Activated T-helper 1 cell treated with anti-CD3 and anti-CD28 coated beads, Interleukin-12 subunit alpha, Interleukin-12 subunit beta, Interleukin-2, Interleukin-4 antibody, amounts not matched to agents 30 ng/mL and 10 ng/mL and 1 ng/mL, durations not matched to agents 14 hours and 24 hours and 36 hours (primary cell): ENCODE results near the gene HMGA1. TPM values are rescaled to one million over a fixed set of nuclear protein-coding genes. Genes with fewer than 3 reads are reported as not detected.

Experiments
- DNase-seq: peaks from one replicate; pipeline ENCODE4 v3.0.0; 2021; ENCODE audit warnings: low spot score
- H3K27ac Mint-ChIP-seq: one replicate; pipeline ENCODE4 v1.8.0; 2021; ENCODE audit warnings: mild to moderate bottlenecking, mixed read lengths
- H3K27me3 Mint-ChIP-seq: one replicate; pipeline ENCODE4 v1.8.0; 2022; ENCODE audit warnings: mild to moderate bottlenecking, moderate library complexity, mixed read lengths; ENCODE audit not compliant: insufficient read depth
- H3K36me3 Mint-ChIP-seq: one replicate; pipeline ENCODE4 v1.8.0; 2021; ENCODE audit warnings: low read depth, mixed read lengths
- H3K4me1 Mint-ChIP-seq: one replicate; pipeline ENCODE4 v1.8.0; 2021; ENCODE audit warnings: low read depth, mixed read lengths
- H3K4me3 Mint-ChIP-seq: one replicate; pipeline ENCODE4 v1.8.0; 2021; ENCODE audit warnings: mild to moderate bottlenecking, moderate library complexity, mixed read lengths
- H3K9me3 Mint-ChIP-seq: one replicate; pipeline ENCODE4 v1.8.0; 2021; ENCODE audit warnings: mixed read lengths
- intact Hi-C: fragments of 100-400 bp; cut with micrococcal nuclease; formaldehyde crosslinking; loops from one replicate; pipeline ENCODE4 v1.15.1; 2024
- total RNA-seq: library from RNA; stranded (reverse); gene quantifications from 2 replicates; pipeline ENCODE4 v1.2.3, GENCODE V29; 2022

HMGA1 gene
- total RNA-seq, 1 donor from 2014 or later = 438 TPM

GRCh38 chr6:34205466-34205865 lies 31.2 kb upstream of the HMGA1 start:
- H3K27ac Mint-ChIP-seq = no peak overlapping the region
- no peaks in the 10 kb centered on the region for H3K36me3 Mint-ChIP-seq
- DNase-seq = no peak
- H3K9me3 Mint-ChIP-seq = no peaks in the 10 kb centered on the region
- H3K4me1 Mint-ChIP-seq = peaks cover 20% of the 10 kb centered on the region
- intact Hi-C loops = no loop called here
- H3K4me3 Mint-ChIP-seq = no peak overlapping the region
- H3K27me3 Mint-ChIP-seq = no peaks in the 10 kb centered on the region

- H3K4me3 Mint-ChIP-seq = no peak overlapping the region
- no peaks in the 10 kb centered on the region for H3K9me3 Mint-ChIP-seq
- no peaks in the 10 kb centered on the region for H3K27me3 Mint-ChIP-seq
- DNase-seq = no peak
- H3K27ac Mint-ChIP-seq = no peak overlapping the region
- H3K4me1 Mint-ChIP-seq = peaks cover 20% of the 10 kb centered on the region
- intact Hi-C loops = no loop called here
- no peaks in the 10 kb centered on the region for H3K36me3 Mint-ChIP-seq
Measured at GRCh38 chr6:34205916-34206315, 30.8 kb upstream of the HMGA1 start.

GRCh38 chr6:34206726-34207125 lies 29.9 kb upstream of the HMGA1 start:
- Mint-ChIP-seq H3K27me3 (no peaks in the 10 kb centered on the region), H3K27ac (no peak overlapping the region), H3K9me3 (no peaks in the 10 kb centered on the region), H3K4me3 (no peak overlapping the region), H3K4me1 (peaks cover 20% of the 10 kb centered on the region), H3K36me3 (no peaks in the 10 kb centered on the region)
- intact Hi-C loops = no loop called here
- DNase-seq = no peak

GRCh38 chr6:34207695-34208443 lies 28.8 kb upstream of the HMGA1 start:
- Mint-ChIP-seq H3K9me3 (no peaks in the 10 kb centered on the region), H3K27me3 (no peaks in the 10 kb centered on the region), H3K4me3 (no peak overlapping the region), H3K36me3 (no peaks in the 10 kb centered on the region), H3K27ac (peak overlapping the region; percentile 63), H3K4me1 (peaks cover 20% of the 10 kb centered on the region)
- DNase-seq = no peak
- intact Hi-C loops = no loop called here

GRCh38 chr6:34213772-34214171 lies 22.9 kb upstream of the HMGA1 start:
- no peak for DNase-seq
- Mint-ChIP-seq H3K27ac (no peak overlapping the region), H3K4me3 (no peak overlapping the region), H3K4me1 (peaks cover 6% of the 10 kb centered on the region), H3K9me3 (no peaks in the 10 kb centered on the region), H3K27me3 (peaks cover 2% of the 10 kb centered on the region), H3K36me3 (no peaks in the 10 kb centered on the region)
- intact Hi-C loops = no loop called here

- Mint-ChIP-seq H3K4me3 (no peak overlapping the region), H3K27me3 (peaks cover 8% of the 10 kb centered on the region), H3K9me3 (no peaks in the 10 kb centered on the region), H3K36me3 (no peaks in the 10 kb centered on the region), H3K4me1 (peaks cover 9% of the 10 kb centered on the region), H3K27ac (no peak overlapping the region)
- intact Hi-C loops = no loop called here
- no peak for DNase-seq
Measured at GRCh38 chr6:34218691-34219090, 18.0 kb upstream of the HMGA1 start.

GRCh38 chr6:34223381-34223955 lies 13.2 kb upstream of the HMGA1 start:
- Mint-ChIP-seq H3K27me3 (peaks cover 9% of the 10 kb centered on the region), H3K27ac (peak overlapping the region; percentile 76), H3K4me3 (peak overlapping the region; percentile 64), H3K9me3 (no peaks in the 10 kb centered on the region), H3K36me3 (no peaks in the 10 kb centered on the region), H3K4me1 (peaks cover 31% of the 10 kb centered on the region)
- no peak for DNase-seq
- intact Hi-C loops = loop anchor here (5.0 to 10.0 kb wide), 2 partner anchors 304 to 439 kb away; partner anchors contain the start of gene LEMD2

GRCh38 chr6:34223956-34224940 lies 12.4 kb upstream of the HMGA1 start:
- DNase-seq = peak; percentile 91
- H3K27ac Mint-ChIP-seq = peak overlapping the region; percentile 76
- peak overlapping the region; percentile 64 for H3K4me3 Mint-ChIP-seq
- H3K27me3 Mint-ChIP-seq = peaks cover 7% of the 10 kb centered on the region
- H3K36me3 Mint-ChIP-seq = no peaks in the 10 kb centered on the region
- H3K4me1 Mint-ChIP-seq = peaks cover 28% of the 10 kb centered on the region
- intact Hi-C loops = loop anchor here (1.0 to 10.0 kb wide), 4 partner anchors 12 to 439 kb away; partner anchors contain the start of genes HMGA1, LEMD2 and SMIM29
- no peaks in the 10 kb centered on the region for H3K9me3 Mint-ChIP-seq

GRCh38 chr6:34225551-34225950 lies 11.1 kb upstream of the HMGA1 start:
- H3K27me3 Mint-ChIP-seq = peaks cover 3% of the 10 kb centered on the region

GRCh38 chr6:34226066-34226465 lies 10.6 kb upstream of the HMGA1 start:
- no peak overlapping the region for H3K4me3 Mint-ChIP-seq
- H3K9me3 Mint-ChIP-seq = no peaks in the 10 kb centered on the region
- DNase-seq = no peak
- intact Hi-C loops = loop anchor here (10.0 kb wide), 1 partner anchor 441 kb away; the partner anchor contains the start of gene LEMD2
- H3K27ac Mint-ChIP-seq = no peak overlapping the region
- no peaks in the 10 kb centered on the region for H3K36me3 Mint-ChIP-seq
- H3K27me3 Mint-ChIP-seq = peaks cover 3% of the 10 kb centered on the region
- peaks cover 31% of the 10 kb centered on the region for H3K4me1 Mint-ChIP-seq

More at GRCh38 chr6:34225551-34225950, 11.1 kb upstream of the HMGA1 start:
- Mint-ChIP-seq H3K4me3 (no peak overlapping the region), H3K9me3 (no peaks in the 10 kb centered on the region), H3K36me3 (no peaks in the 10 kb centered on the region), H3K27ac (no peak overlapping the region), H3K4me1 (peaks cover 31% of the 10 kb centered on the region)
- DNase-seq = no peak
- intact Hi-C loops = loop anchor here (10.0 kb wide), 1 partner anchor 441 kb away; the partner anchor contains the start of gene LEMD2

- no peak for DNase-seq
- no peaks in the 10 kb centered on the region for H3K9me3 Mint-ChIP-seq
- peaks cover 3% of the 10 kb centered on the region for H3K27me3 Mint-ChIP-seq
- H3K4me1 Mint-ChIP-seq = peaks cover 31% of the 10 kb centered on the region
- intact Hi-C loops = loop anchor here (10.0 kb wide), 1 partner anchor 442 kb away; the partner anchor contains the start of gene LEMD2
- no peak overlapping the region for H3K27ac Mint-ChIP-seq
- no peak overlapping the region for H3K4me3 Mint-ChIP-seq
- H3K36me3 Mint-ChIP-seq = no peaks in the 10 kb centered on the region
Measured at GRCh38 chr6:34226731-34227586, 9.7 kb upstream of the HMGA1 start.
